ENCODE data around the gene FBXO3. TPM values are rescaled to one million over a fixed set of nuclear protein-coding genes. Genes with fewer than 3 reads are reported as not detected.

The FBXO3 gene
- total RNA-seq, 1 donor from 2014 or later, result 22.3 TPM

DNA sequence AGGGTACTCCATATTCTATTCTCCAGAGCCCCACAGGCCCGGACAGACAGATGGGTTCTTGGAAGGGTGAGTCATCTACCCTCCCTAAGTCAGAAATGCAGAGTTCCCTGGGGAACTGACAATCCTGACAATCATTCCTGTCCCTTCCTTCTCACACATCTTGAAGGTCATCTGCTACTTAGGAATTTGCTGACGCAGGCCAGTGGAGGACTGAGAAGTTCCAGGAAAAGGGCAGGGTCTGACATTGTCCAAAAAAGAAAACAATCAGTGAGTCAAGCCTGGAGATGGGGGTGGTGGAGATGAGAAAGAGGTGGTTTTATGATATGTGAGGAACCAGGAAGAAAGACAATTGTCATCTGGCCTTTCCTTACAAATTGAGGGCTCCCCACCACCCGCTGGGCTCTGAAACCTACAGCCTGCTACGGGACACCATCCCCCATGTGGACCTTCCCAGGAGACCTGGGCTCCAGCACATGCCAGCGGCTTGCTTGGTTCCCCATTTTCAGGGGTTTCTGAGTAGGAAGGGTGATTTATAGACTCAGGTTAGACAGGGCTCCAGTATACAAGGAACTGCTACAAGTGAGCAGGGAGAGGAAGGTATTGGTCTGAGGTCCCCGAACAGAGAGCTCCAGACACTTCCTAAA, 51.0 kb downstream of the FBXO3 start:
- TF ChIP-seq, protein P1, sequence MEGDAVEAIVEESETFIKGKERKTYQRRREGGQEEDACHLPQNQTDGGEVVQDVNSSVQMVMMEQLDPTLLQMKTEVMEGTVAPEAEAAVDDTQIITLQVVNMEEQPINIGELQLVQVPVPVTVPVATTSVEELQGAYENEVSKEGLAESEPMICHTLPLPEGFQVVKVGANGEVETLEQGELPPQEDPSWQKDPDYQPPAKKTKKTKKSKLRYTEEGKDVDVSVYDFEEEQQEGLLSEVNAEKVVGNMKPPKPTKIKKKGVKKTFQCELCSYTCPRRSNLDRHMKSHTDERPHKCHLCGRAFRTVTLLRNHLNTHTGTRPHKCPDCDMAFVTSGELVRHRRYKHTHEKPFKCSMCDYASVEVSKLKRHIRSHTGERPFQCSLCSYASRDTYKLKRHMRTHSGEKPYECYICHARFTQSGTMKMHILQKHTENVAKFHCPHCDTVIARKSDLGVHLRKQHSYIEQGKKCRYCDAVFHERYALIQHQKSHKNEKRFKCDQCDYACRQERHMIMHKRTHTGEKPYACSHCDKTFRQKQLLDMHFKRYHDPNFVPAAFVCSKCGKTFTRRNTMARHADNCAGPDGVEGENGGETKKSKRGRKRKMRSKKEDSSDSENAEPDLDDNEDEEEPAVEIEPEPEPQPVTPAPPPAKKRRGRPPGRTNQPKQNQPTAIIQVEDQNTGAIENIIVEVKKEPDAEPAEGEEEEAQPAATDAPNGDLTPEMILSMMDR (IDR thresholded peaks at IDR 0.05), result no peak
- DNase-seq (no peak), ATAC-seq (ENCODE audit: low read depth) (no peak)
- H3K27me3 Mint-ChIP-seq, result no peaks in the 10 kb centered on the region
- H3K4me3 Mint-ChIP-seq, result no peak overlapping the region
- no peak overlapping the region for H3K27ac Mint-ChIP-seq
- H3K4me1 Mint-ChIP-seq, result peaks cover 32% of the 10 kb centered on the region
- H3K36me3 Mint-ChIP-seq (ENCODE audit: low read depth), result peaks cover 27% of the 10 kb centered on the region
- no peaks in the 10 kb centered on the region for H3K9me3 Mint-ChIP-seq
- intact Hi-C loops (cut with micrococcal nuclease), result no loop called here
- ChIA-PET POLR2A (no interaction called here), CTCF (interaction anchor here (1.1 to 4.1 kb wide), 2 partner anchors 19 to 358 kb away, joined by 3 to 16 read pairs; no protein-coding TSS in a partner anchor)

DNA sequence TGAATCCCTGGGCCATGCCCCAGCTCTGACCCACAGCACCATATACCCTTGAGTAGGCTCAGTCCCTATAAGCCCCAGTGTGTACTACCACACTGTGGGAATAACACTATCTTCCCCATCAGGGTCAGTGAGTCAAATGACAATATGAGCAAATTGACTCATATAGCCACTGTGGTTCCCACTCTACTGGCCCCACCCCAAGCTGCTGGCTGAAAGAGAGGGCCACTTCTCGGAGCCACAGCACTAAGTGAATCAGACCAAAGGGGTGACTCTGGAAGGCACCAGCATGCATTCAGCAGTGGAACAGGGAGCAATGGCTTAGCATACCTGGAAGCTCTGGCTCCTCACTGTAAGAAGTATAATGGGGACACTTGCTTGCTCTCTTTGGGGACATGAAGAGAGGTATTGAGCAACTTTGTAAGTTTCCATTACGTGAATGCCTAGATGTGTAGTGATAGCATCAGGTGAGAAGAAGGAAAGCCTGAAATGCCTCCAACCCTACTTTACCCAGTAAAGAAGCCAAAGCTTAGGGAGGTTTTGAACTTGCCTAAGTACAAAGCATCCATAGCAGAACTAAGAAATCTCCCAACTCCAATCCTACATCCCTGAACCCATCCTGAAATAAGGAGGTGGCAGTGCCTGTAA, 51.6 kb downstream of the FBXO3 start:
- intact Hi-C loops (cut with micrococcal nuclease), result no loop called here
- CTCF ChIA-PET, result interaction anchor here (1.5 to 4.1 kb wide), 2 partner anchors 20 kb away, joined by 4 to 16 read pairs; no protein-coding TSS in a partner anchor
- DNase-seq (no peak), ATAC-seq (ENCODE audit: low read depth) (peak; percentile 18)
- Mint-ChIP-seq H3K36me3 (ENCODE audit: low read depth) (peaks cover 27% of the 10 kb centered on the region), H3K4me1 (peaks cover 30% of the 10 kb centered on the region), H3K9me3 (no peaks in the 10 kb centered on the region), H3K27me3 (no peaks in the 10 kb centered on the region), H3K27ac (no peak overlapping the region), H3K4me3 (no peak overlapping the region)
- TF ChIP-seq, protein P1 (IDR thresholded peaks at IDR 0.05), result no peak
- POLR2A ChIA-PET, result no interaction called here

DNA sequence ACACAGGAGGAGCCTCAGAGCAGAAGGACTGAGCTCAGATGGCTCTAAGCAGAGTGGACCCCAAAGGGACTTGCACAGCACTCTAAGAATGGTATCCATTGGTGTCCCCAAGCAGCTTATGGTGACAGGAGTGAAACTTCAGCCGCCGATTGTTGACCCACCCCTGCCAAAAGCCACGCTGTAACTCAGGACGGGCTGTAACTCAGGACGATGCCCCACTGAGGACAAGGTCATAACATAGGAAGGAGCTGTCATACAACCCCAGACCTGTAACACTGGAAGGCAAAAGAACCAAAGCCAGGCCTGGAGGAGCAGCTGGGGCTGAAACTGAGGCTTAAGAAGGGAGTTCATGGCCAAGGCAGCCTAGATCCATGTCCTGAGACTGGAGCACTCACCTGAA, 52.3 kb downstream of the FBXO3 start:
- CTCF ChIA-PET, result interaction anchor here (1.5 kb wide), 1 partner anchor 20 kb away, joined by 4 read pairs; no protein-coding TSS in a partner anchor
- Mint-ChIP-seq H3K4me3 (no peak overlapping the region), H3K27ac (no peak overlapping the region), H3K4me1 (peaks cover 27% of the 10 kb centered on the region), H3K27me3 (no peaks in the 10 kb centered on the region), H3K36me3 (ENCODE audit: low read depth) (peaks cover 34% of the 10 kb centered on the region), H3K9me3 (no peaks in the 10 kb centered on the region)
- ATAC-seq (ENCODE audit: low read depth) (no peak), DNase-seq (no peak)
- intact Hi-C loops (cut with micrococcal nuclease), result no loop called here
- TF ChIP-seq, protein P1 (IDR thresholded peaks at IDR 0.05), result no peak
- POLR2A ChIA-PET, result no interaction called here

DNA sequence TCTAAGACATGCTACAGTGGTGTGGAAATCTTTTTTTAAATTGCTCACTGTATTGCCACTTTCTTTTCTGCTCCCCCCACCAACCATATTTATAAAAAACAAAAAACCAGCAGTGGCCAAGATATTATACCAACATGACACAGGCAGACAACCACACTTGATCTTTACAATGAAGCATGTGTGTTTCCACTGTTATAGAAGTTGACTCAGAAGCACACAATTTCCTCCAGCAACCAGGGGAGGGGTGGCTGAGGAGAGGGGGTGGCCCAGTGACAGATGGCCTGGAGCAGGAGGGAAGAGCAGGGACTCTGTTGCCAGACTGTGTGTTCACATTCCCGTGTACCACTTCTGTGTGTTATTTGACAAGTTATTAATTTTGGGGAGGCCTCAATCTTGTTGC, 52.9 kb downstream of the FBXO3 start:
- DNase-seq (no peak), ATAC-seq (ENCODE audit: low read depth) (no peak)
- H3K36me3 Mint-ChIP-seq (ENCODE audit: low read depth), result peaks cover 37% of the 10 kb centered on the region
- POLR2A ChIA-PET, result no interaction called here
- no peaks in the 10 kb centered on the region for H3K27me3 Mint-ChIP-seq
- H3K9me3 Mint-ChIP-seq, result no peaks in the 10 kb centered on the region
- TF ChIP-seq, protein P1 (IDR thresholded peaks at IDR 0.05), result no peak
- no peak overlapping the region for H3K27ac Mint-ChIP-seq
- peaks cover 27% of the 10 kb centered on the region for H3K4me1 Mint-ChIP-seq
- CTCF ChIA-PET, result interaction anchor here (1.5 kb wide), 1 partner anchor 21 kb away, joined by 4 read pairs; no protein-coding TSS in a partner anchor
- H3K4me3 Mint-ChIP-seq, result no peak overlapping the region
- intact Hi-C loops (cut with micrococcal nuclease), result no loop called here

DNA sequence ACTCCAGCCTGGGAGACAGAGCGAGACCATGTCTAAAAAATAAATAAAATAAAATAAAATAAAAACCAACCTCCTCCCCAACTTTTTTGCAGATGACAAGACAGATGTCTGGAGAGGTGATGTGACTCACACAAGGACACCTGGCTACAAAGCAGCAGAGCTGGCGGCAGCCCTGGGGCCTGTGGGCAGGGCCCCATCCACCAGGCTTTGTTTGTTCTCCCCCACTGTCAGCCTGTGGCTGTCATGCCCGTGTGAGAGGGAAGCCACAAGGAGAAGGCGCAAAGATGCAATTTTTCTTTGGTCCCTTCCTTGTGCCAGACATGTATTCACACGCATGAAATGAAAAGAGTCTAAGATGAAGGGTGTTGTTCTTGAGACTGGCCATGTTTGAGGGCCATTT, 54.7 kb downstream of the FBXO3 start:
- intact Hi-C loops (cut with micrococcal nuclease), result no loop called here
- H3K27ac Mint-ChIP-seq, result no peak overlapping the region
- no peaks in the 10 kb centered on the region for H3K9me3 Mint-ChIP-seq
- no peaks in the 10 kb centered on the region for H3K27me3 Mint-ChIP-seq
- POLR2A ChIA-PET, result no interaction called here
- H3K36me3 Mint-ChIP-seq (ENCODE audit: low read depth), result peaks cover 46% of the 10 kb centered on the region
- CTCF ChIA-PET, result interaction anchor here (8.2 kb wide), 1 partner anchor 22 kb away, joined by 81 read pairs; no protein-coding TSS in a partner anchor
- TF ChIP-seq, protein P1 (IDR thresholded peaks at IDR 0.05), result no peak
- peaks cover 19% of the 10 kb centered on the region for H3K4me1 Mint-ChIP-seq
- ATAC-seq (ENCODE audit: low read depth) (no peak), DNase-seq (no peak)
- H3K4me3 Mint-ChIP-seq, result no peak overlapping the region

Measured in activated B cell treated with CpG ODN at 0.5 μM for 24 hours (primary cell).